ENCODE measurements around the gene TAF15. TPM values are rescaled to one million over a fixed set of nuclear protein-coding genes. Genes with fewer than 3 reads are reported as not detected.

TAF15 gene
- polyA plus RNA-seq, 1 donor: 177 TPM

DNA sequence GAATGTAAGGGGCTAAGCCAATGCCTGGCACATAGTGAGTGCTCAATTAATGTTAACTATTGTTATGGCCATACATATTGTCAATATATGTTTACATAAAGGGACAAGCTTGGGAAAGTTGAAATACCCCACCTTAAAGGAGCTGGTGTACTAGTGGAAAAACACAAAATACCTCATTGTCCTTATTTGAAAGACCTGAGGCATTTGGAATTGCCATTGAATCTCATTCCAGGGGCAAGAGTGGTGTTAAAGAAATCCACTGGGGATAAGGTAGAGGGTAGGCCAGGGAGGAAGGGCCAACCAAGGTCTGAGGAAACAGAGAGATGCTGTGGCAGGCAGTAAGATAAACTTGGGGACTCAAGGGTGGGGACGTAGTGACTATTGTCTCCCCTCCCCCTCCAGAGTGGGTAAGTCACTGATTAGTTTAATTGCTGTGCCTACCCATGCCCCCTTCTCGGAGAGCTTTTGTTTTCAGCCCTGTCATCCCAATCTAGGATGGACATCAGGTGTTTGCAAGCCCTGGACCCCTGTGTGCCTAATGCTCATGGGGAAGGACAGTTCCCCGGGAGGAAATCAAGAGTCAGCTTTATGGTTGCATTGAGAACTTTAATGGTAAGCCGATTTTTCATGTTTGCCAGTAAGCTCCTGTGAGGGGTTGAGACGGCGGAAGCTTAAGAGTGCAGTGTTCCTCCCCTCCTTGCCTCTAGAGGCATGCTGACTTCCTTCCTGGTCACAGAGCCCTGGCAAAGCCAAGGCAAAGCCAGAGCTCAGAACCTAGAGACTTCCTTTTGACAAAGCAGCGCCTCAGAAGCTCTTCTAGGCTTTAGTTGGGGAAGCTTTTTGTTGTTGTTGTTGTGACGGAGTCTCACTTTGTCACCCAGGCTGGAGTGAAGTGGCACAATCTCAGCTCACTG is 61.9 kb downstream of the TAF15 start:
- DNase-seq: no peak
- Histone ChIP-seq H3K9me3 (ENCODE audit: control insufficient read depth, low read depth, low read length) (no peaks in the 10 kb centered on the region), H3K36me3 (ENCODE audit: control insufficient read depth, insufficient read depth, low read length) (no peaks in the 10 kb centered on the region), H3K4me3 (ENCODE audit: low read length) (no peak overlapping the region), H3K27ac (ENCODE audit: low read length) (no peak overlapping the region), H3K27me3 (ENCODE audit: control insufficient read depth, insufficient read depth, low read length) (no peaks in the 10 kb centered on the region), H3K4me1 (ENCODE audit: control insufficient read depth, insufficient read depth, low read length) (peaks cover 3% of the 10 kb centered on the region)
- no CpG with 5 or more reads among the region's 8 CpGs for WGBS (ENCODE audit: insufficient coverage, low lambda C conversion rate)

DNA sequence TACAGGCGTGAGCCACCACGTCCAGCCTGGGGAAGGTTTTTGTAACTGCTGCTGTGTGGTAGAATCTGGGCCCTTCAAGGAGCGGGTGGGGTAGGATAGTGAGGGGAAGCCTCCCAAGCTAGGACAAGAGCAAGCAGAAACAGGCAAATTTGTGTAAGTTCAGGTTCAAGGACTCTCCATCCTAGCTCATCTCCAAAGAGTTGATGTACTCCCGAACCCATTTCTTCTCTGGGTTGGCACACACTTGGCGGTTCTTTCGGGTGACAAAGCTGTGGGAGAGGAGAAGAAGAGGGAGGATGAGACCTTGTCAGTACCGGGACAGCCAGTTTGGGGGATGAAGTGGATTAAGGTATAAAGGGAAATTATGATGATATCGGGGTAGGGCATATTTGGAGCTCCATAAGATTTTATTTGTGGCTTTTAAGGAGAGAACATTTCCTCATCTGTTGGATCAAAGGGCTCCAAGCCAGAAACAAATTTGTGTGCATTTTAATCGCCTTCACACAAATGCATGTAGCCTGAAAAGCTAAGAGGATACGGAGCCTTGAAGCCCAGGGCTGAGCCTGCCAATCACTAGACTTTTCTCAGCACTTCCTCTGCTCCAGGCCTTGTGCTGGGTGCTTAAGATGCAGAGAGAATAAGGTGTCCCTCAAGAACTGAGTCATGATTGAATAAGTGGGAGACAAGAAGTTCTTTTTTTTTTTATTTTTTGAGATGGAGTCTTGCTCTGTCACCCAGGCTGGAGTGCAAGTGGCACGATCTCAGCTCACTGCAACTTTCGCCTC is 63.1 kb downstream of the TAF15 start:
- 83% methylated on average over 1 of the region's 12 CpGs for WGBS (ENCODE audit: insufficient coverage, low lambda C conversion rate)
- no peak overlapping the region for H3K27ac ChIP-seq (ENCODE audit: low read length)
- no peaks in the 10 kb centered on the region for H3K27me3 ChIP-seq (ENCODE audit: control insufficient read depth, insufficient read depth, low read length)
- H3K36me3 ChIP-seq (ENCODE audit: control insufficient read depth, insufficient read depth, low read length): no peaks in the 10 kb centered on the region
- H3K4me1 ChIP-seq (ENCODE audit: control insufficient read depth, insufficient read depth, low read length): no peaks in the 10 kb centered on the region
- no peak overlapping the region for H3K4me3 ChIP-seq (ENCODE audit: low read length)
- DNase-seq: no peak
- no peaks in the 10 kb centered on the region for H3K9me3 ChIP-seq (ENCODE audit: control insufficient read depth, low read depth, low read length)

DNA sequence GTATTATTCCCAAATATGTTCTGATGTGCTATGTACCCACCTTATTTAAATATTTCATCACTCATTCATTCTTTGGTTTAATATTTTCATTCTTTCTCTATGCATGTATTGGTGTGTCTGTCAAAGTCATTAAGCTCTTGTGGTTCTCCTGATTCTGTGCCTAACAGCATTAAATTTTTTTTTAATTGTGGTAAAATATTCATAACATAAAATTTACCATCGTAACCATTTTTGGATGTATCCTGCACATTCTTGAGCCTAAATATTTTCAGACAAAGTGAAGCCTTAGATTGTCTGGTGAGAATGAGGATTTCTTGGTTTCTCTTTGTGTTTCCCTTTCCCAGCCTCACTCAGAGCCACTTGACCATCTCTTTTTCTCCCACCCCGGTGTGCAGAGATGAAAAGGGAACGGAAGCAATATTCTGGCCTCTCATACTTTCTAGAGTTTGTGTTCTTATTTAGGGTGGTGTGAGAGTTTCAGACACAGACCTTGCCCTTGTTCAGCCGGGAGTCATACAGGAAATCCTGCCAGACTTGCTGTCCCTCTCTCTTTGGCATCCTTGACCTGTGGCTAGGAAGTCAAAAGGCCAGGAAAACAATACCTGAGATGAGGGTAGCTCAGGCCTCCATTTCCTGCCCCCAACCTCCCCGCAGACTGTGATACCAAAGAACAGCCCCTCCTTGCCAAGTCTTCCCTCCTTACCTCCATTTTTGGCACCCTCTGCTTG is 66.0 kb downstream of the TAF15 start:
- Histone ChIP-seq H3K4me3 (ENCODE audit: low read length) (no peak overlapping the region), H3K4me1 (ENCODE audit: control insufficient read depth, insufficient read depth, low read length) (no peaks in the 10 kb centered on the region), H3K9me3 (ENCODE audit: control insufficient read depth, low read depth, low read length) (no peaks in the 10 kb centered on the region), H3K36me3 (ENCODE audit: control insufficient read depth, insufficient read depth, low read length) (no peaks in the 10 kb centered on the region), H3K27me3 (ENCODE audit: control insufficient read depth, insufficient read depth, low read length) (no peaks in the 10 kb centered on the region), H3K27ac (ENCODE audit: low read length) (no peak overlapping the region)
- DNase-seq: no peak
- 75% methylated on average over 2 of the region's 5 CpGs for WGBS (ENCODE audit: insufficient coverage, low lambda C conversion rate)

DNA sequence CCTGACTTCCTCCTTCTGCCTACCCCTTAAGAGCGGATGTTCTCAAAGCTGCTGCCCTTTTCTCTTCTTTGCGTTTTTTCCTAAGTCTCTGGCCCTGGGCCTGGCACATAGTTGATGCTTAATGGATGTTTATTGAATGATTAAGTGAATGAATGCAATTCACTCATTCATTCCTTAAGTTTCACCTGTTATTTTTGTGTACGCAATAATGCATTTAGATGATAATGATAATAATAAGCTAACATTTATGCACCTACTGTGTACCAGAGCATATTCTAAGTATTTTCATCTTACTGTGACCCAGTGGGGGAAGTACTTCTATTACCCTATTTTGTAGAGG is 66.5 kb downstream of the TAF15 start:
- Histone ChIP-seq H3K4me1 (ENCODE audit: control insufficient read depth, insufficient read depth, low read length) (no peaks in the 10 kb centered on the region), H3K27ac (ENCODE audit: low read length) (no peak overlapping the region)

DNA sequence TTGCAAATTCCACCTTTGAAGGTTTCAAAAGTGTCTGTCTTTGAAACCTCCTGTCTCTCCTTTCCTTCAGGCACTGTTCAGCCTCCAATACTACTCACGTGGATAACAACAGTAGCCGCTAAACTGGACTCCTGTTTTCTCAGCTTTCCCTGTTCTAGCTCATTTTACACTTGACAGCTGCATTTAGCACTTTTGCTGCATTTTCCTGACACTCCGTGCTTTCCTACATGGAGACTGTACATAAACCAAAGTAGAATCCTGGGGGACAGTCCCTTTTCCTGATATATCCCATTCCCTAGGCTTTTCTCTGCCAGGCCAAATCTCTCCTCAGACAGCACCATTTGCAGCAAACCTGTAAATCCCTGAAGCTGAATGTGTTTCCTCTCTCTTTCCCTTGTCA is 67.2 kb downstream of the TAF15 start:
- H3K4me3 ChIP-seq (ENCODE audit: low read length): no peak overlapping the region
- no peak overlapping the region for H3K27ac ChIP-seq (ENCODE audit: low read length)
- H3K9me3 ChIP-seq (ENCODE audit: control insufficient read depth, low read depth, low read length): no peaks in the 10 kb centered on the region
- no peaks in the 10 kb centered on the region for H3K4me1 ChIP-seq (ENCODE audit: control insufficient read depth, insufficient read depth, low read length)
- DNase-seq: no peak
- H3K36me3 ChIP-seq (ENCODE audit: control insufficient read depth, insufficient read depth, low read length): no peaks in the 10 kb centered on the region
- no peaks in the 10 kb centered on the region for H3K27me3 ChIP-seq (ENCODE audit: control insufficient read depth, insufficient read depth, low read length)
- 80% methylated on average over 1 of the region's 3 CpGs for WGBS (ENCODE audit: insufficient coverage, low lambda C conversion rate)

More for the DNA sequence above, 66.5 kb downstream of the TAF15 start:
- WGBS (ENCODE audit: insufficient coverage, low lambda C conversion rate): 93% methylated on average over 2 of the region's 3 CpGs
- Histone ChIP-seq H3K27me3 (ENCODE audit: control insufficient read depth, insufficient read depth, low read length) (no peaks in the 10 kb centered on the region), H3K9me3 (ENCODE audit: control insufficient read depth, low read depth, low read length) (no peaks in the 10 kb centered on the region), H3K36me3 (ENCODE audit: control insufficient read depth, insufficient read depth, low read length) (no peaks in the 10 kb centered on the region), H3K4me3 (ENCODE audit: low read length) (no peak overlapping the region)
- DNase-seq: no peak

DNA sequence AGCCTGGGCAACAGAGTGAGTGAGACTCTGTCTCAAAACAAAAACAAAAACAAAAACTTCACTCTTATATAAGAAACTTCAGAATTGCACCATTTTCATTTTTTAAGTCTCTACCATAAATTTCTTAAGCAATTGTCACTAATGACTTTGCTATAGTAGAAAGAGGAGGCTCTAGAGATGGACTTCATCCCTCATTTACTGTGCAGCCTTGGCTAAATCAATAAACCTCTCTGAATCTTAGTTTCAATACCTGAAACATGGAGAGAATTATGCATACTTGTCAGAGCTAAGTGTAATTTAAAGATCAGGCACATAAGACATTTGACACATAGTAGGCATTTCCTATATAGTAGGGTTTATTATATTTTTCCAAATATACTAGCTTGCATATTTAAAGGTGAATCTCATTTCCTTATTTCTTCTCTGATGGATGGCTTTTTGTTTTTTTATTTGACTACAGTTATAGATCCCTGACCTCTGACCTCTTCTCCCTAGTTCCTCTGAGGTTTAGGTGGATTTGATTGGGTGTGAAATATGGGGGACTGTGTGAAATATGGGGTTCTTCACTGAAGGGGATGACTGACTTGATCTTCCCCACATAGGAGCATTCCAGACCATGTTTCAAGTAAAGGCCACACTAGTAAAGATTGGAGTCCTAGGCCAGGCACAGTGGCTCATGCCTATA is 68.2 kb downstream of the TAF15 start:
- H3K36me3 ChIP-seq (ENCODE audit: control insufficient read depth, insufficient read depth, low read length): no peaks in the 10 kb centered on the region
- no peaks in the 10 kb centered on the region for H3K27me3 ChIP-seq (ENCODE audit: control insufficient read depth, insufficient read depth, low read length)
- no peaks in the 10 kb centered on the region for H3K4me1 ChIP-seq (ENCODE audit: control insufficient read depth, insufficient read depth, low read length)
- no peak for DNase-seq
- H3K4me3 ChIP-seq (ENCODE audit: low read length): no peak overlapping the region
- H3K9me3 ChIP-seq (ENCODE audit: control insufficient read depth, low read depth, low read length): no peaks in the 10 kb centered on the region
- no peak overlapping the region for H3K27ac ChIP-seq (ENCODE audit: low read length)

DNA sequence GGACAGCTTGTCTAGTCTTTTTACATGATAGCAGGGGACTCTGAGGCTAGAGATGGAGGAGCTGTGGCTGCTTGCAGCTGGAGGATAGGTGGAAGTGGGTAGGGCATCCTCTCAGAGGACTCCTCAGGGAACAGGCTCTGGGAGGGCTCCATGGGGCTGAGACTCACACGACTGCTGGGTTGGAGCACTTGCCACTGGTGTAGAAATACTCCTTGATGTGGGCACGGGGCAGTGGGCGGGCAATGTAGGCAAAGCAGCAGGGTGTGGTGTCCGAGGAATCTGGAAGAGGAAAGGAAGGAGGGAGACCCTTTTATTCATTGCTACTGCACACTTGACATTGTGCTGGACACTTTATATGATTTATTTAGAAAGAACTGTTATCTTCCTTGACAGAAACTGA is 69.1 kb downstream of the TAF15 start:
- Histone ChIP-seq H3K4me3 (ENCODE audit: low read length) (no peak overlapping the region), H3K27ac (ENCODE audit: low read length) (no peak overlapping the region)
- WGBS (ENCODE audit: insufficient coverage, low lambda C conversion rate): 67% methylated on average over 1 of the region's 4 CpGs

DNA sequence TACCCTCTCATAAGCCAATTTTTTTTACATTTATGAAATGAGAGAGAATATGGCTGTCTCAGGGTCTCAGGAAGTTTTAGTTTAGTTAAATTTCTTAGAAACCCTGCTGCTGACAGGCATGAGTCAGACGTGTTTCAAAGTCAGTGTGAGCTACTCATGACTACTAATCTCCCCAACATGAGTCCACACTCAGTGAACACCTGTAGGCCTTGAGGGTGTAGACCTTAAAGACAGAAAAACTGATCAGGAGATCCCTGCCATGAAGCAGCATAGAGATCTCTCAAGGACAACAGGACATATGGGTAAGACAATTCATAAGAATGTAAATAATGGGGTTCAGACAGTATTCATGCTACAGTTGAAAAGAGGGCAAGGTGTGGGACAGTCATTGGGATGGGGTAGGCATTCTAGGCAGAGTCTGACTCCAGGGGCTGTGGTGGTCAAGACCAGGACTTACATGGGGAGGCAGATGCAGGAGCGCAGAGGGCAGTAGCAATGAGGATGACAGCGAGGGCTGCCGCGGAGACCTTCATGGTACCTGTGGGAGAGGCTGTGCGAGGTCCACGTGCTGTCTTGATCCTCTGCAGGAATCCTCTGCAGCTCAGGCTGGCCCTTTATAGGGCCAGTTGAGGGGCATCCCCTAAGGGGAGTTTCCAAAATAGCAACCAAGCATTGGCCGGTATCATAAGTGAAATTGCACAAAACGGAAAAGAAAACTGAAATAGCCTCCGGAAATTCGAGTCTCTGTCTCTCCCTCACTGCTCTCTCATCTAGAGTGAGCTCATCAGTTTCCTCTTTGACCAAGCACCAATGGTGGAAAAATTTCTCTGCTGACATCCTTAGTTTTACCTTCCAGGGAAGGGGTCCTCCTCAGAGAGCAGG is 70.7 kb downstream of the TAF15 start, which contains the start of gene CCL5:
Gene CCL5, minus strand, starts transcription at position 588 of the 882 bp plus-strand sequence.
- Histone ChIP-seq H3K4me3 (ENCODE audit: low read length) (no peak within 1 kb of the TSS), H3K27ac (ENCODE audit: low read length) (no peak within 1 kb of the TSS), H3K36me3 (ENCODE audit: control insufficient read depth, insufficient read depth, low read length) (no peaks in the 10 kb centered on the region), H3K4me1 (ENCODE audit: control insufficient read depth, insufficient read depth, low read length) (no peaks in the 10 kb centered on the region), H3K9me3 (ENCODE audit: control insufficient read depth, low read depth, low read length) (no peaks in the 10 kb centered on the region), H3K27me3 (ENCODE audit: control insufficient read depth, insufficient read depth, low read length) (no peaks in the 10 kb centered on the region)
- peak in 1 of 2 donors; percentile 9 for DNase-seq
- WGBS (ENCODE audit: insufficient coverage, low lambda C conversion rate): no CpG with 5 or more reads among the region's 11 CpGs

More for the DNA sequence above, 69.1 kb downstream of the TAF15 start:
- Histone ChIP-seq H3K4me1 (ENCODE audit: control insufficient read depth, insufficient read depth, low read length) (no peaks in the 10 kb centered on the region), H3K36me3 (ENCODE audit: control insufficient read depth, insufficient read depth, low read length) (no peaks in the 10 kb centered on the region), H3K9me3 (ENCODE audit: control insufficient read depth, low read depth, low read length) (no peaks in the 10 kb centered on the region), H3K27me3 (ENCODE audit: control insufficient read depth, insufficient read depth, low read length) (no peaks in the 10 kb centered on the region)
- DNase-seq: no peak

DNA sequence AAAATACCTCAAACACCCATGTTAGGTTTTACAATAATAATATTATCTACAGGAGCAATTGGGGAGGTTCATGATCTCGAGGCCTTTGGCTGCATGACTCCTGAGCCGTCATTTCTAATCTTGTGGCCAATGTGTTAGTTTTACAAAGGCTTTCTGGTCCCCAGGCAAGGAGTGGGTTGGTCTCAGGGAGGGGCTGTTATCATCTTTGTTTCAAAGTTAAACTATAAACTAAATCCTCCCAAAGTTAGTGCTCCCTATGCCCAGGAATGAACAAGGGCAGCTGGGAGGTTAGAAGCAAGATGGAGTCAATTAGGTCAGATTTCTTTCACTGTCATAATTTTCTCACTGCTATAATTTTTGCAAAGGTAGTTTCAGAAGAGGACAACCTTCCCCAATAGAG is 80.0 kb downstream of the TAF15 start:
- Histone ChIP-seq H3K4me3 (ENCODE audit: low read length) (no peak overlapping the region), H3K27ac (ENCODE audit: low read length) (no peak overlapping the region), H3K4me1 (ENCODE audit: control insufficient read depth, insufficient read depth, low read length) (peaks cover 3% of the 10 kb centered on the region), H3K9me3 (ENCODE audit: control insufficient read depth, low read depth, low read length) (no peaks in the 10 kb centered on the region), H3K27me3 (ENCODE audit: control insufficient read depth, insufficient read depth, low read length) (no peaks in the 10 kb centered on the region), H3K36me3 (ENCODE audit: control insufficient read depth, insufficient read depth, low read length) (no peaks in the 10 kb centered on the region)
- DNase-seq: no peak
- WGBS (ENCODE audit: insufficient coverage, low lambda C conversion rate): no CpG with 5 or more reads among the region's 2 CpGs

Measured in large intestine (tissue), 3 donors.